ENCODE data around the gene ATF5. TPM values are rescaled to one million over a fixed set of nuclear protein-coding genes. Genes with fewer than 3 reads are reported as not detected.
A peak's percentile ranks its signal among the peaks of the same experiment; 100 is the strongest.

The ATF5 gene
- total and polyA plus RNA-seq, 10 of the 15 experiments (the other 5 are each of a cell fraction or from before 2014, with no cell fraction given) = 9.1 to 133 (median 24.0) TPM

DNA sequence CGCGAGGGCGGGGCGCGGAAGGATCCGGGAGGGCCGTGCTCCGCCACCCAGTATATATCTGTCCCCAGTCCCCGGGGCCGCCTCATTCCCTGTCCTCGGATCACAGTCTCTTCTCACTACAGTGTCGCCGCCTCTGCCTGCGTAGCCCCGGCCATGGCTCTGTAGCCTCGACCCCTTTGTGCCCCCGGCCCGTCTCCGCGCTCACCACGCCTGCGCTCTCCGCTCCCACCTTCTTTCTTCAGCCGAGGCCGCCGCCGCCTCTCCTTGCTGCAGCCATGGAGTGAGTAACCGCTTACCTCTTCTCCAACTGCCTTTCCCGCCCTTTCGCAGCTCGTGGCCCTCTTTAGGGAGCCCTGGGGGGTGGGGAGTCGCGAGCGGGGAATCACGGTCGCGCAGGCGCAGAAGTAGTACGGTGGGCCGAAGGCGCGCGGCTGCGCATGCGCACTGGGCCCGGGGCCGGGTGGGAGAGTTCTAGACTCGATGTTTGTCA lies at the start of gene ATF5, which contains the start of gene NUP62 (continued):
- TF ChIP-seq, protein P1, sequence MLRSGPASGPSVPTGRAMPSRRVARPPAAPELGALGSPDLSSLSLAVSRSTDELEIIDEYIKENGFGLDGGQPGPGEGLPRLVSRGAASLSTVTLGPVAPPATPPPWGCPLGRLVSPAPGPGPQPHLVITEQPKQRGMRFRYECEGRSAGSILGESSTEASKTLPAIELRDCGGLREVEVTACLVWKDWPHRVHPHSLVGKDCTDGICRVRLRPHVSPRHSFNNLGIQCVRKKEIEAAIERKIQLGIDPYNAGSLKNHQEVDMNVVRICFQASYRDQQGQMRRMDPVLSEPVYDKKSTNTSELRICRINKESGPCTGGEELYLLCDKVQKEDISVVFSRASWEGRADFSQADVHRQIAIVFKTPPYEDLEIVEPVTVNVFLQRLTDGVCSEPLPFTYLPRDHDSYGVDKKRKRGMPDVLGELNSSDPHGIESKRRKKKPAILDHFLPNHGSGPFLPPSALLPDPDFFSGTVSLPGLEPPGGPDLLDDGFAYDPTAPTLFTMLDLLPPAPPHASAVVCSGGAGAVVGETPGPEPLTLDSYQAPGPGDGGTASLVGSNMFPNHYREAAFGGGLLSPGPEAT (IDR thresholded peaks at IDR 0.05; ENCODE audit: low read depth) = peak; percentile 77
- TF ChIP-seq, protein P2, sequence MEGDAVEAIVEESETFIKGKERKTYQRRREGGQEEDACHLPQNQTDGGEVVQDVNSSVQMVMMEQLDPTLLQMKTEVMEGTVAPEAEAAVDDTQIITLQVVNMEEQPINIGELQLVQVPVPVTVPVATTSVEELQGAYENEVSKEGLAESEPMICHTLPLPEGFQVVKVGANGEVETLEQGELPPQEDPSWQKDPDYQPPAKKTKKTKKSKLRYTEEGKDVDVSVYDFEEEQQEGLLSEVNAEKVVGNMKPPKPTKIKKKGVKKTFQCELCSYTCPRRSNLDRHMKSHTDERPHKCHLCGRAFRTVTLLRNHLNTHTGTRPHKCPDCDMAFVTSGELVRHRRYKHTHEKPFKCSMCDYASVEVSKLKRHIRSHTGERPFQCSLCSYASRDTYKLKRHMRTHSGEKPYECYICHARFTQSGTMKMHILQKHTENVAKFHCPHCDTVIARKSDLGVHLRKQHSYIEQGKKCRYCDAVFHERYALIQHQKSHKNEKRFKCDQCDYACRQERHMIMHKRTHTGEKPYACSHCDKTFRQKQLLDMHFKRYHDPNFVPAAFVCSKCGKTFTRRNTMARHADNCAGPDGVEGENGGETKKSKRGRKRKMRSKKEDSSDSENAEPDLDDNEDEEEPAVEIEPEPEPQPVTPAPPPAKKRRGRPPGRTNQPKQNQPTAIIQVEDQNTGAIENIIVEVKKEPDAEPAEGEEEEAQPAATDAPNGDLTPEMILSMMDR (IDR thresholded peaks at IDR 0.05 in 2 of 3, conservative IDR thresholded peaks at IDR 0.05 in 1 of 3; ENCODE audit: control insufficient read depth in 2 of 3, extremely low read depth in 1 of 3, insufficient read depth in 1 of 3, low read depth in 3 of 3, low read length in 3 of 3) = no peak
- TF ChIP-seq CBX3 (IDR thresholded peaks at IDR 0.05; ENCODE audit: borderline replicate concordance, low read depth) (no peak), KLF5 (IDR thresholded peaks at IDR 0.05; ENCODE audit: partially characterized antibody) (peak; percentile 68), TCF12 (IDR thresholded peaks at IDR 0.05; ENCODE audit: low read depth, low read length) (0 out of 2 replicates have a peak, but pooled peaks have one; percentile 31), JUND (IDR thresholded peaks at IDR 0.05; ENCODE audit: low read depth, low read length) (no peak), PML (IDR thresholded peaks at IDR 0.05; ENCODE audit: low read length) (peak; percentile 96), RFX5 (IDR thresholded peaks at IDR 0.05; ENCODE audit: low read depth, low read length) (no peak), POLR2A (IDR thresholded peaks at IDR 0.05; ENCODE audit: low read depth, low read length) (peak; percentile 90), MTA2 (IDR thresholded peaks at IDR 0.05; ENCODE audit: low read depth) (no peak), BMI1 (IDR thresholded peaks at IDR 0.05; ENCODE audit: borderline replicate concordance) (peak; percentile 32; the same call in 1 of the 2 replicates), YY1 (IDR thresholded peaks at IDR 0.05; ENCODE audit: low read depth, low read length) (peak; percentile 71), MYC (IDR thresholded peaks at IDR 0.05; ENCODE audit: insufficient read depth, insufficient read length, insufficient replicate concordance, low read length, severe bottlenecking) (no peak), NFXL1 (IDR thresholded peaks at IDR 0.05; ENCODE audit: borderline replicate concordance) (no peak), RELA (IDR thresholded peaks at IDR 0.05; ENCODE audit: borderline replicate concordance, partially characterized antibody) (peak; percentile 66)
- TF ChIP-seq, protein P3, sequence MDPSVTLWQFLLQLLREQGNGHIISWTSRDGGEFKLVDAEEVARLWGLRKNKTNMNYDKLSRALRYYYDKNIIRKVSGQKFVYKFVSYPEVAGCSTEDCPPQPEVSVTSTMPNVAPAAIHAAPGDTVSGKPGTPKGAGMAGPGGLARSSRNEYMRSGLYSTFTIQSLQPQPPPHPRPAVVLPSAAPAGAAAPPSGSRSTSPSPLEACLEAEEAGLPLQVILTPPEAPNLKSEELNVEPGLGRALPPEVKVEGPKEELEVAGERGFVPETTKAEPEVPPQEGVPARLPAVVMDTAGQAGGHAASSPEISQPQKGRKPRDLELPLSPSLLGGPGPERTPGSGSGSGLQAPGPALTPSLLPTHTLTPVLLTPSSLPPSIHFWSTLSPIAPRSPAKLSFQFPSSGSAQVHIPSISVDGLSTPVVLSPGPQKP (IDR thresholded peaks at IDR 0.05; ENCODE audit: low read depth, low read length) = no peak
